Stimulated activated CD4-positive, alpha-beta T cell treated with anti-CD3 and anti-CD28 coated beads, Interleukin-15, amount 100 ng/mL, for 48 hours (primary cell): ENCODE results near the gene GLUL.
"Not testable (repeated sequence)": the region's sequence is repeated elsewhere in the genome, so short reads cannot be mapped to it uniquely, and the experiment has no call there.

Experiments
- DNase-seq, 2 donors: peaks; one replicate each; pipeline ENCODE4 v3.0.0-alpha.2; 2020; ENCODE audit warnings: low read depth in 2 of 2

GLUL gene

GRCh38 chr1:182394055-182394775 is 2.6 kb upstream of the GLUL start:
- DNase-seq = no peak

GRCh38 chr1:182392050-182393028 is 749 bp upstream of the GLUL start:
- DNase-seq = no peak

GRCh38 chr1:182391028-182391361 is 595 bp downstream of the GLUL start:
- DNase-seq = no peak

GRCh38 chr1:182389619-182390047 is 2.0 kb downstream of the GLUL start:
- no peak for DNase-seq

GRCh38 chr1:182388392-182389134 is 3.0 kb downstream of the GLUL start:
- no peak for DNase-seq

- DNase-seq = no peak
These were observed 4.0 kb downstream of the GLUL start for GRCh38 chr1:182387566-182387965.

- no peak for DNase-seq
These were observed 4.6 kb downstream of the GLUL start for GRCh38 chr1:182386980-182387379.

- DNase-seq = no peak
These were observed 5.4 kb downstream of the GLUL start for GRCh38 chr1:182385885-182386853.

- DNase-seq = no peak
These were observed 7.1 kb downstream of the GLUL start for GRCh38 chr1:182384387-182384960.

GRCh38 chr1:182383934-182384333 is 7.7 kb downstream of the GLUL start:
- no peak for DNase-seq

GRCh38 chr1:182383037-182383661 is 8.4 kb downstream of the GLUL start:
- DNase-seq = no peak

GRCh38 chr1:182381962-182382819 is 9.4 kb downstream of the GLUL start:
- DNase-seq = no peak

GRCh38 chr1:182380199-182380598 is 11.4 kb downstream of the GLUL start:
- no peak for DNase-seq

GRCh38 chr1:182379781-182380180 is 11.8 kb downstream of the GLUL start:
- not testable (repeated sequence) for DNase-seq

GRCh38 chr1:182376936-182377574 is 14.5 kb downstream of the GLUL start:
- no peak for DNase-seq

- no peak for DNase-seq
These were observed 17.3 kb downstream of the GLUL start for GRCh38 chr1:182374101-182374834.

- no peak for DNase-seq
These were observed 21.1 kb downstream of the GLUL start for GRCh38 chr1:182370532-182370931.

GRCh38 chr1:182368903-182369302 is 22.7 kb downstream of the GLUL start:
- DNase-seq = no peak
